Stimulated activated CD4-positive, alpha-beta T cell treated with anti-CD3 and anti-CD28 coated beads, Interleukin-4, amount 100 ng/mL, for 48 hours (primary cell): ENCODE data around the gene STK24.

Source experiments
- DNase-seq, 2 donors: peaks; one replicate each; pipeline ENCODE4 v3.0.0-alpha.2; 2020; ENCODE audit warnings: low read depth in 2 of 2

STK24 gene

DNA sequence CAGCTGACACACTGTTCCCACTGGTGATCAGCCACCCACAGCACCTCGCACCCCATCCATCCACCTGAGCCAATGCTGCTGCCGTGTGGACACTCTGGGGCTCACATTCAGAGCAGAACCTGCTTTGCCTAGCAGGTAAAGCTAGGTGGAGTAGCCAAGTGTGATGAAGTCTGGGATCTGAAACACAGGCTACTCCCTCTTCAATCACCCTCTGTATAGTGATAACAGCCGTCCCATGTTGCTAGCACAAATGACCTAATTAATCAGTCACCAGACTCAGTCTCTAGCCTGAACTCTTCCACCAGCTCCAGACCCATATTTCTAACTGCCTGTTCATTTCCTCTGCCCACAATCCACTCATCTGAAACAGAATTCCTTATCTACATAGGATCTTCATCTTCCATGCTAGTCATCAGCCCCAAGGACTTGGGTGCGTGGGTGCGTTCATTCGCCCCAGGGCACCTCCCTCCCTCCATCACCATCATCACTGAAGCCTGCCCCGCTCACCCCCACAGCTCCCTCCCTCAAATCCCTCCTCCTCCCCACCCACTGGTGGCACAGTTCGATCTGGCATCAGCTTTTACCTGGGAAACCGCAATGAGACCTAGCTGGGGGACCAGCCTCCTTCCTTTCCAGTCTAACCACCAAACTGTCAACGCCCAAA lies 19.8 kb downstream of the STK24 start:
- DNase-seq, result no peak

DNA sequence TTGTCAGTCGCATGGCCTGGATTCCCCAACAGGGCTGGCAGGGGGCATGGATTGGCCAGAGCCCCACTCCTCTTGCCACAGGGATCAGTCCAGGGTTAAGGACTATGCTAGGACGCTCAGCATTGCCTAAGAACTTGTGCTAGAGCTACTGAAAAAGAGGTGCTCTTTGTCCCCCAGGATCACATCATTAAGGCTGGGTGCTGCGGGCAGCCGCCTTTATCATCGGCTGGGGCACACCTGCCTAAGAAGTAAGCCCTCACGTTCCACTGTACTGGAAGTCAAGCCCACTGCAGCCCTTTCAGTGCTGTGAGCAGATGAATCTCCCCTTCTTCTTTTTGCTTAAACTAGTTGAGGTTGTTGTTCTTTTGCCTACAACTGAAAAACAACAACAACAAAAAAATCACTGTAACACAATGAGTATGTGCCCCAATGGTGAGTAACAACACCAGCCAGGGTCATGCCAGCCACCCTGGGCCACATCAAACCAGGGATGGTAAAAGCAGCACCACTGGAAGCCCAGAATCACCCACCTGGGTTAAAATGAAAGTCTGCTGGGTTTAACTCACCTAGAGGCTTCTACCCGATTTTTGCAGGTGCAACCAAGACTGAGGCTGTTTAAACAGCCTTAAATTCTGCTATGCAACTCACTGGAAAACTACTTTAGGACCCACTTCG lies 20.6 kb downstream of the STK24 start:
- DNase-seq, result no peak

DNA sequence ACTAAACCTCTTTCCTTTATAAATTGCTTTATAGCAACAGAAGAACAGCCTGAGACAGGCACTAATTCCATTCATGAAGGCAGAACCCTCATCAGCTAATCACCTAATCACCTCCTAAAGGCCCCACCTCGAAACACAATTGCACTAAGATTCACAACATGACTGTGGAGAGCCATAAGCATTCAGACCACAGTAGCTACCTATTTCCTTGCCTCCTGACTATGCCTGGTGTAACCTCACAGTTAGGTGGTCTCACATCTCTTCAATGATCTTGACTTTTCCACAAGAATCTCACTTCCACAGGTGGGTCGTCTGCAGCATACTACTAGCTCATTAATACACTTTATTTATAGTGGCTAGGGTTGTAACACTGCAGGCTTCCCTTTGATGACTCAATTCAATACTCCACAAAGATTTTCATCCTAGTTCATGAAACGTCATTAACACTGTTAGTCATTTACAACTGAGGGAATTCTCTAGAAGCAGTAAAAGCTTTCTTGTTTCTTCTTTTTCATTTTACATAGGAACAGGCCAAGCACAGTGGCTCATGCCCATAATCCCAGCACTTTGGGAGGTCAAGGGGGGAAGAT lies 27.1 kb downstream of the STK24 start:
- no peak for DNase-seq

DNA sequence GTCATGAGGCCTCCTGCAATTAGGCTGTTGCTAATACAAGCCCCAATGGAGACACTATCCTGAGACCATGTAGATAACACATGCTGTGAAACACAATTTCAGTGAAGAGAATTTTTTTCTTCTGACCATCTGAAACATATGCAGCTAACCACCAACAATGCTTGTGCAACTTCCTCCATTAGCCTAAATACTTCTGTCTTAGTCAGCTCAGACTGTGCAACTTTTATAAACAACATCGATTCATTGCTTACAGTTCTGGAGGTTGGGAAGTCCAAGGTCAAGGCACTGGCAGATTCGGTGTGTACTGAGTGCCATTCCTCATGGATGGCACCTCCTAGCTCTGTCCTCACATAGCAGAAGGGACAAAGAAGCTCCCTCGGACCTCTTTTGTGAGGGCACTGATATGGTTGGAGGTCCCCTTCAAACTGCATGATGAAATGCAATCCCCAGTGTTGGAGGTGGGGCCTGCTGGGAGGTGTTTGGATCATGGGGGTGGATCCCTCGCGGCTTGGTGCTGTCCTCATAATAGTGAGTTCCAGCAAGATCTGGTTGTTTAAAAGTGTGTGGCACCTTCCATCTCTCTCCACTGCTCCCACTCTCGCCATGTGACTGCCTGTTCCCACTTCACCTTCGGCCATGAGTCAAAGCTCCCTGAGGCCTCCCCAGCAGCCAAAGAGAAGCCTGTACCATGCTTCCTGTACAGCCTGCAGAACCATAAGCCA lies 27.7 kb downstream of the STK24 start:
- DNase-seq, result no peak

DNA sequence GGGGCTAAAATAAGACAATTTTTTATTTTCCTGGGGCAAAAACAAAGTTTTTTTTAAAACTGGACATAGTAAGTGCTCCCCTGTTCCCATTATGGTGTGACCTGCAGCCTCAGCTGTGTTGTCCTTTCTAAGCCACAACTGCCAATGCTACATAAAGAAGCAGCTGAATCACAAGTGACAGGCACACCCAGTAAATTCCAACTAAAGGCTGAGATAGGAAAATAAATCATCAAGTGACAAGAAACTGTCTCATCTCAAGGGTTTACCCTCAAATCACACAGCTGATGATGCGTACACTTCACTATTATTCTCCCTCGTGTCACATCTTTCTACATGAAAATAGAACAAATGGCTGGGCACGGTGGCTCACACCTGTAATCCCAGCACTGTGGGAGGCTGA lies 28.7 kb downstream of the STK24 start:
- no peak for DNase-seq

DNA sequence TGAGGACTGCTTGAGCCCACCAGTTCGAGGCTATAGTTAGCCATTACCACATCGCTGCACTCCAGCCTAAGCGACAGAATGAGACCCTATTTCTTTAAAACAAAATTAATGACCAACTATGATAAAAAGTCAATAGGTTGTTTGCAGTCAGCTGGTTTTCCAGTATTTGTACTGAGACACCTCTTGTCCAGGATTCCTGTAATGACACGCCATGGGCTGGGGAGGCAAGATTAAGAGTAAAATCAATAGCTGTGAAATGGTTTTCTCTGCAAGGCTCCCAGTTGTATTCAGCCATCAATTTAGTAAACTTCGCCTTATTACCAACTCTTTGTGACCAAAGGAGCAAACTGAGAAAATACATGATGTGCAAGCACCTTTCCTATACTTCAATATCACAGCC lies 29.5 kb downstream of the STK24 start:
- DNase-seq, result no peak

DNA sequence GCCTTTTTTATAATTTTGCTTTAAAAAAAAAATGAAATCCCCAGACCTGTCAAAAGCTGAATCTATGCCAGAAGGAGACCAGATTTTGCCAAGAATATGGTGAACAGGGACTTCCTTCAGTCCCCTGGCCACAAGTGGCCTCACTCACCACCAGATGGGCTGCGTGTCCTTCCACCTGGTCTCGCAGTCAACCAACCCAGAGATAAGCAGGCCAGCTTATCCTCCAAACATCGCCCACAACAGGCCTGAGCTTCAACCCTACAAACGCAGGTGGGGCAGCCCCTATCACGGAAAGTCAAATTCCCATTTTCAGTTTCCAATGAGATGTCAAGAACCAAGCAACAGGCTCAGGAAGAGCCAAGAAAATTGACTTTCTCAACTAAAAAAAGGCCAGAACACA lies 30.5 kb downstream of the STK24 start:
- DNase-seq, result no peak

DNA sequence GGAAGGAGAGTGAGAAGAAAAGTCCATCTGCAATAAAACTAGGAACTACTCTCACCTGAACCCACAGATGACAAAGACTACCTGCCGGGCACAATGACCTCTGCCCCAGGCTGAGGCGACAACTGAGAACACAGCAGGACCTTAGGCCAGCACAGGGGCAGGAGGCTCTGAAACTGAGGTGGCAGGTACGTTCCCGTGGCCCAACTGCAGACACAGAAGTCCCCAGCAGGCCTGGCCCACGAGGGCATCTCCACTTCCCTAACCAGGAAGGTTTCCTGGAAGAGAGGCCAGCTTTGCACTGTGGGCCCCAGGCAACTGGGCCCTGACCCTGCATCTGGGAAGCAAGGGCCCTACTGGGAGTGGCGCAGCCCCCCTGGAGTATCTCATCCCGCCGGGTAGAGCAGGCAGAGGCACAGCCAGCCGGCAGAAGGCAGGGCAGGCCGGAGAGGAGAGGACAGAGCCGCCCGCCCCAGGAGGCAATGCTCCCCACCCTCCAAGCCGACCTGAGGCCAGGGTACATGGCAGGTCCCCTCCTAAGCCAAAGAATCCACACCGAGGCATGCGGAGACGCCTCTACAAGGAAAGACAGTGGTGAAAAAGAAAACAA lies 32.7 kb downstream of the STK24 start:
- DNase-seq, result no peak

DNA sequence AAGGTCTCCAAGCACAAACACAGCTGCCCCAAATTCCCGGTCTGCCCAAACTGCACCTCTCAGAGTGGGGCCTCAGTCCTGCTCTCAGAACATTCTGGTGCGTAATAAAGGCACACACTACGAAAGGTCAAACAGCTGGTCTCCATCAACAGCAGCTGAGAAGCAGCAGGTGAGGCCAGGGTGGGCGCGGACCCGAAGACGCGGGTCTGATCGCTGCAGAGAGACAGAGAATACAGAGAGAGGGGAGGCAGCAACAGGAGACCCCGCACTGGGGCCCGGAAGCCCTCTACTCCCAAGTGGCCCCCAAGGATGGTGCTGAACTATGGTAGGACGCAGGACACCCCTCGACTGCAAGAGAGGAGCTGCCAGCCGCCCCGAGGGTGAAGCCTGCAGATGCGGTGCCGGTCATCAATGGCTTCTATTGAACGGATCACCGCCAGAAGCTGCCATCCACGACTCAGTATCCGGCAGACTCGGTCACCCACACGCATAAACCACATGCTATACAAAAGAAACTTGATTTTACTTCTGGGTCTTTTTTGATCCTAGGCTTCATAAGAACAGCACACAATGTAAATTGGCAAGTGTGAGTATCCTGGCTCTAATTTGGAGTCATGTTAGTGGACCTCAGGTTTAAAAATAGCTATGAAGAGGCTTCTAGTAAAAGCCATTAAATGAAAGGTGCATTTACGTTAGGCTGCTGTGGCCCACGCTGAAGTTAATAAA lies 33.4 kb downstream of the STK24 start:
- DNase-seq, result no peak

DNA sequence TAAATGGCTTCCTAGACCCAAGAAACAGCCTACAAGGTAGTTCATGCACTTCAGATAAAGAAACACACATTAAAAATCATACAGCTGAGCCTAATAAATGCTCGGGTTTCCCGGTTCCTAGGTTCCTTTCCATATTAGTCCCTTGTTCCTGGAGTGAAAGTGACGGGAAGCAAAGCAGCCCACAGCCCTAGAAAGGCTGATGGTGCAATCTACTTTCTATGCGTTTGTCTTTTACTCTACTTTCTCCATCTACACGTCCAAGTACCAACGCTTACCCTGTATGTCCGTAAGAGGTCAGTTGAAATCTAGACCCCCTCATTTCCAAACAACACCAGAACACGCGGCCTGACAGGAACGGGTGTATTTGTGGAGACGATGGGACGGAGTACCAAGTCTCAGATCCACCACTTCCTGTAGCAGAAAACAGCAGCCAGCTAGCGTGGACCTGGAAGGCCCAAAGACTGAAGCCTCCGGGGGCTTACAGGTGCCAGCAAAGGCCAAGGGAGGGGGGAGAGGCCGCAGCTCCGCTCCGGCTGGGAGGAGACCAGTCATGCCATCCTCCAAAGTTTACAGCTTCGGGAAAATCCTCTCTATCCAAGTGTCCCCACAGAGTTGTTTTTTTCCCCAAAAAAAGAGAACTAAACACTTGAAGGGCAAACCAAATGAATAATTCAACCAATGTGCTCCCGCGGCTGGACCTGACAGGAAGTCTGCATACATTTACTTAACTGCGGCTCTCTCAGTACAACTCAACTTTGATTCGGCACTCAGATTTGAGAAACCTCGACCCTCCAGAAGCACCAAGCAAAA lies 34.1 kb downstream of the STK24 start:
- DNase-seq, result no peak

DNA sequence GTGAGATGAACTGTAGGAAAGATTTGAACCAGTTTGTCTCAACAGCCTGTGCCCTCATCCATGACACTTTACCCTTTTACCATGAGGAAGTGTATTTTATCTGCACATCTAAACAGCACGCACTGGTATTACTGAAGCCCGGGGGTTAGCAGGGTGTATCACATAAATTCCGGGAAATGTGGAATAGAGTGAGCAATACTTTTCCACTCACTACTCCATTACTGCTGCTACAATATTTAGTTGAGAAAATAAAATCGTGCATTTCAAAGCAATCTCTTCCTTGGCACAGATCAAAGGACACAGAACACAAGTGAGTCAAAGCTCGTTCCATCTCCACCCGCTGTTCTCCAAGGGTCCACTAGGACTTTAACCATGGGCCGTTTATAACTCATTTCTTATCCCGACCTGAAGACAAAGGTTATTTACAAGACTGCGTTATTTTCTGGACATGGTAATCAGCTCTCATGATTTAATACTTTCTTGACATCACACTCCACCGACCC lies 35.2 kb downstream of the STK24 start:
- DNase-seq, result no peak

DNA sequence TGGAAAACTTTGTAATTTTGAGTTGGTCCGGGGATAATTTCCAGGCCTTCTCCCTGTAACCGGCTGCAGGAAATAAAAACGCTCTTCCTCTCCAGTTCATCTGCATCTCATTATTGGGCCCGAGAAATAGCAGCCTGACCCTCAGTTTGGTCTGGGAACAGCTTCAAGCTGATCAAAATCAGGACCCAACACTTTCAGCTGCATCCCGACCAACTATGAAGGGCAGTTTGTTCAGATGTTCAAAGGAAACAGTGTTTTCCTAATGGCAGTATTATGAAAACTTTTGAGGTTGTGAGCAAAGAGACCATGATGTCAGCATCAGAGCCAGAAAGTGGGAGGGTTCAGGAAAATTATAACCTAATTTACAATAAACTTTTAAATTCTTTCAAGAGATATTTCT lies 35.7 kb downstream of the STK24 start:
- no peak for DNase-seq

DNA sequence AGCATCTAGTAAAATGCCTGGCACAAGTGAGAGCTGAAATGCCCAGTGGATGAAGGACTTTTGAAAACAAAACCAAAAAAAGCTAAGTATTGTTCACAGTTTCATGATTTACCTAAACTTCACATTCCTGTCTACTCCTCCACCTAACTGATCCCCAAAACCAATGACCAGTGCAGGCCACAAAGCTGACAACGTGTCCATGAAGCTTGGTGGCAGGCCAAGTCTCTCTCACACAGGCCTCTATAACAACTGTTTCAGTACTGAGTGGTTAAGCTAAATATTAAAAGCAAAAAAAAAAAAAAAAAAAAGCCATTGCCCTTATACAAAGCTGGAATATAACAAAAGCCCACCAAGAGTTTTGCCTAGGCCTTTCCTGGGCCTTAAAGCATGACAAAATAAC lies 36.4 kb downstream of the STK24 start:
- no peak for DNase-seq

DNA sequence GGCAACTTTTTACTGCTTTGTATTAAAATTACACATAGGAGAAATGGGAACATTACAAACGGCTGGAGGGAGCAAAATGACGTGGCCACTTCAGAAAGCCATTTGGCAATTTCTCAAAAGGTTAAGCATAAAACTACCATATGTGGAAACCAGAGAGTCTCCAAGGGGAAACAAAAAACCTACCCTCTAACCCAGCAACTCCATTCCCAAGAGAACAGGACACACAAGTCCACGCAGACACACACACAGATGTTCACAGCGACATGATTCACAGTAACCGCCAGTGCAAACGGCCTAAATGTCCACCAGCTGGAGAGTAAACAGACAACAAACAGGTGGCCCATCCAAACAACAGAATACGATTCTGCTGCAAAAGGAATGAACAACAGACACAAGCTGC lies 37.2 kb downstream of the STK24 start:
- no peak for DNase-seq

DNA sequence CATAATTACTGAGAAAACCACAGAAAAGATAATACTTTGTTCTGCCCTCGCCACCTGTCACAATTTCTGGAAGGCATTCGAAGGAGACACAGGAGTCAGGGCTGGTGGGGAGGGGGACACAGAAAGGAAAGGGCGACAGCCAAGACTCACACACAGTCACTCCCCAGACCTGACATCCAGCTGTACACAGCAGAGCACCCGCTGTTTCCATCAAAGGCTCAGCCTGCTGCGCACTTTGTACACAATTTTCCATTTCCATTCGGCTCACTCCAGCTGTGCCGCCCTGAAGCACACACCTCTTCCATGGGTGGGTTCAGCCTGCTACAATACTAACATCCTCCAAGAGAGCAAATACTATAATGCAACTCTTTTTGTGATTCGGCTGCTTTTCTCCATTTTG lies 38.0 kb downstream of the STK24 start:
- no peak for DNase-seq

DNA sequence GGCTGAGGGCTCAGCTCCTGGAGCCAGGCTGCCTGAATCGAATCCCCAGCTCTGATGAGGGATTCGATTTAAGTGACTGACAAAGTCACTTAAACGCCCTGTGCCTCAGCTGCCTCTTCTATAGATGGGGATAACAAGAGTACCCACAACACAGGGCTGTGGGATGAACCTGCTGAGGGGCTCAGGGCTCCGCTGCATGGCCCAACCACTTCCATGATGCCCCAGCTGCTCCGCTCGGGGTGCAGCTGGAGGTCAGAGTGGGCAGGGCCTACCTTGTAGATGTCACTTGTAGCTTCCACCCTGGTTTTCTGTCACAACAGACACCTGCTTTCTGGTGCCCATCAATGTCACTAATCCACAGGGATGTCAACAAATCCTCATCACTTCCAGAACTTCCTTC lies 39.2 kb downstream of the STK24 start:
- no peak for DNase-seq

DNA sequence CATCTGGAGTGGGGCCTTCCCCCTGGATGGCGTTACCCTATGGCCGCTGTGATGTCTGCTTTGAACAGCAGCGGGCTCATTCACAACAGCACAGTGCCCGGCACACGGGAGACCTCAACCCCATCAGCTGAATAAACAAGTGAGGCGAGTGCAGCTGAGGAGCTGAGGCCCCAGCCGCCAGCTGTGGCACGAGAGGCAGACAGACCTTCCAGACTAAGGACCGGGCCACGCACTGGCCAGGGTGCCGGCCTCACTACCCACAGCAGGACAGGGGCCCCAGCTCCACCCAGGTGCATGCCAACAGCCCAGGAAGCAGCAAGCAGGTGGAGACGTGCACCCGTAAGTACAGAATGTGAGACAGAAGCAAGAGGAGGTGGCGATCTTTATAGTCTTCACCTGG lies 39.6 kb downstream of the STK24 start:
- DNase-seq, result no peak

DNA sequence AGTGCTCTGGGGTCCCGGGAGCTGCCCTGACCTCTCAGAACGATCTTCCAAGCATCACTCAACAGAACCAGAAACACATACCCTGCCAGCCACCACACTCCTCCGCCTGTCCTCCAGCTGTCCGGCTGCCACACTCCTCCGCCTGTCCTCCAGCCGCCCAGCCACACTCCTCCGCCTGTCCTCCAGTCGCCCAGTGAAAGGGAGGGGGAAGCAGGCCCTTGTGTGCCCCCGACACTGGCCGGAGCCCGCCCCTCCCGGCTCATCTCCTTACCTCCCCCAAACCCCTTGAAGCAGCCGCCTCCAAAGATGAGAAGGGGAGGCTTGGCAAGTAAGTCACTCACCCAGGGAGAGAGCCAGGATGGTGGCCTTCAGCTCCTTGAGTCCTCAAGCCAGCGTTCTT lies 40.2 kb downstream of the STK24 start:
- DNase-seq, result no peak

DNA sequence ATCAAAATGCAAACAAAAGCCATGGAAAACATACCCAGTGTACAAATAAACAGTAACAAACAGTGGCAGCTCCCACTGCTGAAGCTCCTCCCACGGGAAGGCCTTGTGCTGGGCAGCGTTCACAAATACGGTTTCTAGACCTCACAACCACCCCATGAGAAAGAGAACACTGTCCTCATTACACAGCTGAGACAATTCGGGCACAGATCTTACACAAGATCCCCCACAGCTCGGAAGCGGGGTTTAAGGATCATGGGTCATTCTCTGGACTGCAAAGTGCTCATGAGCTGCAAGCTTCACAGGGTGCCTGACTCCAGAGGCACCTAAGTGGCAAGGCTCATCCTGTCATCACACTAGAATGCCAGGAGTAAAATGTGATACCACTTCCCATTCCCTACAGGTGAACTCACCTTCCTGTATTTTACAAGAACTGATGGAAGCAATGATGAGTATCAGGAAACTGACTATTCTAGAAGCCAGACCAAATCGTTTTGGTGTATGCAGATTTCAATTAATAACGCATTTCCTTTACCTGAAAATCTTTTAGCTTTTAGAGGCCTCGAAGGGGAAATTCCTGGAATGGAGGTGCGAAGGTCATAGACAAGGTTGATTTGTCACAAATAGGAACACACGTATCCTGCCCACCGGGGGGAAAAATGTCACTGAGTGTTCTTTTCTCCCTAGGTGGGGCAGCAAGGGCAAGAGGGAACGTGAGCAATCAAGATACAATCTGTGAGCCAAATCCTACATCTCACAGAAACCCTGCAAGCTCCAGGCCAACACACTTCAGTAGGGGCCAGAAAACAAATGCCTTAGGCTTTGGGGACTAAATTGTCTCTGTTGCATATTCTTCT lies 41.2 kb downstream of the STK24 start:
- DNase-seq, result no peak

DNA sequence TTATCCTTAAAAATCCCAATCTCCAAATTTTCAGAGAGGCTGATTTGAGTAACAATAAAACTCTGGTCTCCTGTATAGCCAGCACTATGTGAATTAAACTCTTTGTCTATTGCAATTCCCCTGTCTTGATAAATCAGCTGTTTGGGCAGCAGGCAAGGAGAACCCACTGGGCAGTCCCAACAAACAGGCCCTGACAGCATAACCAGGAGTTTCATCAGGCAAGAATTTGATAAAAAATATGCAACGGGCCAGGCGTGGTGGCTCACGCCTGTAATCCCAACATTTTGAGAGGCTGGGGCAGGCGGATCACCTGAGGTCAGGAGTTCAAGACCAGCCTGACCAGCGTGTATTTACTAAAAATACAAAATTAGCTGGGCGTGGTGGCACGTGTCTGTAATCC lies 42.1 kb downstream of the STK24 start:
- DNase-seq, result no peak
